ENCODE data around the gene TSPAN2. TPM values are rescaled to one million over a fixed set of nuclear protein-coding genes. Genes with fewer than 3 reads are reported as not detected.

Gene TSPAN2
- total and polyA plus RNA-seq, 9 of the 15 experiments (the other 6 are each of a cell fraction or from before 2014, with no cell fraction given) = not detected

DNA sequence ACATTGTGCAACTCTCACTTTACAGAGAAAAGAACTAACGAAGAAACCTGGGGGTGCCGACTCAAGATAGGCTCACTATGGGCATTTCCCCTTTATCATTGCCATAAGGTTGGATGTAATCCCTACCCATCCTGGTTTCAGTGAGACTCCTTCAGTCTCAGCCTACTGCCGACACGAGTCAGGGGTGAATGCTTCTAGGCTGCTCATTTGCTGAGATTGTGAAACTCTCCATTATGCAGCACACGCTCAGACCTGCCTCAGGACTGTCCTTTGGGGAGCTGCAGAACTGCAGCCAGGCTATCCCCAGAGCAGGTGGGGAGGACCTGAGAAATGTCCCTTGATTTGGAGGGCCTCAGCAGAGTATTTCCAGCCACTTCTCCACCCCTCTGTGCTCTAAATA lies 37.5 kb downstream of the TSPAN2 start:
- H3K4me1 ChIP-seq (replicated peaks in 1 of 2; ENCODE audit: control insufficient read depth in 2 of 2, insufficient read depth in 2 of 2, low read length in 2 of 2) = no peaks in the 10 kb centered on the region
- in situ Hi-C loops (cut with MboI) = loop anchor here (25.0 kb wide), 1 partner anchor 1065 kb away; the partner anchor contains the start of gene OLFML3
- intact Hi-C loops (cut with micrococcal nuclease) = loop anchor here (1.0 to 2.0 kb wide), 2 partner anchors 73 to 1073 kb away; partner anchors contain the start of gene OLFML3
- no peaks in the 10 kb centered on the region for H3K9me1 ChIP-seq (ENCODE audit: control insufficient read depth, insufficient read depth, low read length)
- no peak overlapping the region for H3K4me3 ChIP-seq
- TF ChIP-seq RB1 (IDR thresholded peaks at IDR 0.05; ENCODE audit: low read depth) (no peak), RCOR1 (IDR thresholded peaks at IDR 0.05; ENCODE audit: borderline replicate concordance in 1 of 2, low read depth in 2 of 2, low read length in 2 of 2) (no peak), ZNF644 (tag; IDR thresholded peaks at IDR 0.05; ENCODE audit: low read depth) (no peak), ZKSCAN8 (CRISPR knock-in tag; IDR thresholded peaks at IDR 0.05) (no peak)
- TF ChIP-seq, protein P1, sequence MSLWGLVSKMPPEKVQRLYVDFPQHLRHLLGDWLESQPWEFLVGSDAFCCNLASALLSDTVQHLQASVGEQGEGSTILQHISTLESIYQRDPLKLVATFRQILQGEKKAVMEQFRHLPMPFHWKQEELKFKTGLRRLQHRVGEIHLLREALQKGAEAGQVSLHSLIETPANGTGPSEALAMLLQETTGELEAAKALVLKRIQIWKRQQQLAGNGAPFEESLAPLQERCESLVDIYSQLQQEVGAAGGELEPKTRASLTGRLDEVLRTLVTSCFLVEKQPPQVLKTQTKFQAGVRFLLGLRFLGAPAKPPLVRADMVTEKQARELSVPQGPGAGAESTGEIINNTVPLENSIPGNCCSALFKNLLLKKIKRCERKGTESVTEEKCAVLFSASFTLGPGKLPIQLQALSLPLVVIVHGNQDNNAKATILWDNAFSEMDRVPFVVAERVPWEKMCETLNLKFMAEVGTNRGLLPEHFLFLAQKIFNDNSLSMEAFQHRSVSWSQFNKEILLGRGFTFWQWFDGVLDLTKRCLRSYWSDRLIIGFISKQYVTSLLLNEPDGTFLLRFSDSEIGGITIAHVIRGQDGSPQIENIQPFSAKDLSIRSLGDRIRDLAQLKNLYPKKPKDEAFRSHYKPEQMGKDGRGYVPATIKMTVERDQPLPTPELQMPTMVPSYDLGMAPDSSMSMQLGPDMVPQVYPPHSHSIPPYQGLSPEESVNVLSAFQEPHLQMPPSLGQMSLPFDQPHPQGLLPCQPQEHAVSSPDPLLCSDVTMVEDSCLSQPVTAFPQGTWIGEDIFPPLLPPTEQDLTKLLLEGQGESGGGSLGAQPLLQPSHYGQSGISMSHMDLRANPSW (CRISPR knock-in tag; IDR thresholded peaks at IDR 0.05) = no peak
- CTCF ChIA-PET (ENCODE audit: low intra/inter-chr PET ratio) = interaction anchor here (0.7 to 2.0 kb wide), 4 partner anchors 60 to 1073 kb away, joined by 3 to 7 read pairs (median 4); partner anchors contain the start of gene OLFML3
- DNase-seq (ENCODE audit: extremely low read depth in 1 of 4, low spot score in 3 of 4) (no peak), ATAC-seq (peak; percentile 34; the same call in 2 of the 3 replicates), FAIRE-seq (peak; percentile 23)
- H3K9me3 ChIP-seq (replicated peaks; ENCODE audit: control insufficient read depth, insufficient read depth, low read depth, low read length) = no peaks in the 10 kb centered on the region
- no peak overlapping the region for H3K4me2 ChIP-seq (ENCODE audit: insufficient read depth, low read length)
- H4K20me1 ChIP-seq (replicated peaks; ENCODE audit: control insufficient read depth, insufficient read depth, low read length) = no peaks in the 10 kb centered on the region
- WGBS (ENCODE audit: insufficient coverage, low coverage, missing lambda C conversion rate) = 1% methylated on average over 5 of the region's 5 CpGs
- H3K27me3 ChIP-seq (ENCODE audit: control insufficient read depth in 2 of 2, insufficient read depth in 2 of 2, low read length in 2 of 2) = peaks cover 3 to 6% of the 10 kb centered on the region in 2 experiments; a peak in 2 of 5 replicates
- no peak overlapping the region for H3K27ac ChIP-seq (ENCODE audit: extremely low read depth, low read depth, low read length)
- no TSS peak for BruUV-seq (replicated peaks)
- no peak overlapping the region for H2AFZ ChIP-seq (ENCODE audit: low read depth, low read length)
- H3K79me2 ChIP-seq (ENCODE audit: control insufficient read depth, insufficient read depth, low read length) = no peaks in the 10 kb centered on the region
- POLR2A ChIA-PET = no interaction called here
- H3K9ac ChIP-seq (ENCODE audit: insufficient read depth in 1 of 2, low read depth in 2 of 2, low read length in 2 of 2) = no peak overlapping the region
- no peaks in the 10 kb centered on the region for H3K36me3 ChIP-seq (ENCODE audit: control insufficient read depth, insufficient read depth, low read length)

Data from K562 (cell line).